Stimulated activated CD4-positive, alpha-beta T cell treated with anti-CD3 and anti-CD28 coated beads, Interleukin-2, amount 100 ng/mL, for 24 hours (primary cell): ENCODE results near the gene NRXN2.

Source experiments
- DNase-seq, 2 donors: peaks; one replicate each; pipeline ENCODE4 v3.0.0-alpha.2; 2020

The NRXN2 gene

DNA sequence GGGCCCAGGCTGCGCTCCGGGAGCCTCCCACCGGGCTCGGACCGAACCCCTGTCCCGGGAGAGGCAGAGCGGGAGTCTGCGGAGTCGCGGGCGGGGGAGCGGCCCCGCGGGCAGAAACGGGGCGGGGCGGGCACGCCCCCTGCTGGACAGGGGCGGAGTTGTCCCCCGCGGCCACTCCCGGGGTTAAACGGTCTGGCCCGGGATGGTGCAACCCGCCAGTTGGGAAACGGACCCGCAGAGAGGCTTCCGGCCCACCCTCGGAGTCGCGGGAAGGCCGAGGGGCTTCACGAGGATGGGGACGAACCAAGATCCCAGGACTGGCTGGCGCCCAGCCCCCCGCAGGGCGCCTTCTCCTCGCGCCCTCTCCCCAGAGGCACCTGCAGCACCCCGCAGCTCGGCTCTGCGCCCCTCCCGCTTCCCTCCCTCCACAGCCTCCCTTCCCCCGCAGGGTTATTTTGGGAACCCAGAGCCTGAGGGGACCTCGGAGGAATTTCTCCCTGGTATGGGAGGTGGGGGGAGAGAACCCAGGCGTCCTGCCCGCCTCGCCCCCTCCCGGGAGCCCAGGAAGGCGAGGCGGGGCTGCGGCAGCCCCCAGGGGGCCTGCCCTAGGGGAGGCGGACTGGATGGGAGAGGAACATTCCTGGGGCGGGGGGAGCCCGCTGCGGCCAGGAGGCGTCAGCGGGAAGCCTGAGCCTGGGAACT lies 20.0 kb upstream of the NRXN2 start:
- DNase-seq = peak; percentile 83 to 84

DNA sequence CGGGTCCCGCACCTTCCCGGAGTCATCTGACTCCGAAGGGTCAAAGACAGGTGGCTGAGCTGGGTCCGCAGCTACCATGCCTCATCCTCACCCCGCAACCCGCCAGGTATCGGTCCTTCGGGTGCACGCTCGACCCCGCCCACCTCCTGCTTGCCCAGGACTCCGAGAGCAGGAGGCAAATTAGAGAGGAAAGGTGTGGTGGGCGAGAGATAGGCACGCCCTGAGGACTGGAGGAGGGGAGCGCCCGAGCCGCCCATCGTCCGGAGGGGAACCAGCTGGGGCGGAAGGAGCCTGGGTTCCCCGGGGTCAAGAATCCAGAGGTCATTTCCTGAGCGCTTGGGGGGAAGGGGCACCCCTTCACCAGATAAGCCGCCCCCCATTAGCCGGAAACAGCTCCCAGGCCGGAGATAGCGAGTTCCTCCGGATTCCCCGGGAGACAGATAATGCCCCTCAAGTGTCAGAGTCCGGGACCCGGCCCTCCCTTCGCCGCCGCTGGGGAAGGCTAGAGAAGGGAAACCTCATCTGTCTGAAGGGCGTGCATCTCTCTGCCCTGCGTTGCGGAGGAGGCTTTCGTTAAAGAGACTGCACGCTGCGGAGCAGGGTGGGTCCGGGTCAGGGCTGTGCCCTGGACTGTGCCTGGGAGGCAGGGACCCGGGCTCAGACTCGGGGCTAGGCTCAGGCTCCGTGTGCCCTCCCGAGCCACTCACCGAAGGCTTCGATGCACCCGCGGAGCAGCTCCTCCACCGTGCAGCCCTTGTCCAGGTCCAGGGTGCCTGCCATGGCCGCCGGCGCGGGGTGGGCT lies 19.3 kb upstream of the NRXN2 start:
- peak; percentile 41 to 47 for DNase-seq

DNA sequence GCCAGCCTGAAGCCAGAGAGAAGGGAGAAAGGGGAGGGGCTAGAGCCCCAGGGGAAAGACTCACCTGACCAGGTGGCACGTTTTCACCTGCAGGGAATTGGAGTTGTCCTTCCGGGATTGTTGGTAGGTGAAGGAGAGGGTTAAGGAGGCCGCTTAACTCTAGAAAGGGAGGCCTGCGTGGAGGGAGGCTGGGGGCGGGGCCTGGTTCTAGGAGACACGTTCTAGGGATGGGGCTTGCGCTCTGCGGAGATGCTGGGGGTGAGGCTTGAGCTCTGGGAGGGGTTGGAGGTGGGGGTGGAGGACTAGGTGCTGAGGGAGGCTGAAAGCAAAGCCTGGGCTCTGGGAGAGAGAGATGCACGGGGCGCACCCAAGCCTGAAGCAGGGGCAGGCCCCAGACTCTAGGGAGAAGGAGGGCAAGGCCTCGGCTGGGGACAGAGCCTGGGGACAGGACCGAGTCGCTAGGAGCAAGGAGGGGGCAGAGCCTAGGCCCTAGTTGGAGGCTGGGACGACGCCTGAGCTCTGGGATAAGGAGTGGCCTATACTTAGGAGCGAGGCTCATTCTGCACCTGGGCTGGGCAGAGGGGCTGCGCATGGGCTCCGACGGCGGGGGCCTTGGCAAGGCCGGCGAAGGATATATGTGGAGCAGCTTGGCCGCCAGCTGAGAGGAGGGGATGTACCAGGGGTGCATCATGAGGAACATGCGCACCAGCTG lies 18.5 kb upstream of the NRXN2 start:
- no peak for DNase-seq

DNA sequence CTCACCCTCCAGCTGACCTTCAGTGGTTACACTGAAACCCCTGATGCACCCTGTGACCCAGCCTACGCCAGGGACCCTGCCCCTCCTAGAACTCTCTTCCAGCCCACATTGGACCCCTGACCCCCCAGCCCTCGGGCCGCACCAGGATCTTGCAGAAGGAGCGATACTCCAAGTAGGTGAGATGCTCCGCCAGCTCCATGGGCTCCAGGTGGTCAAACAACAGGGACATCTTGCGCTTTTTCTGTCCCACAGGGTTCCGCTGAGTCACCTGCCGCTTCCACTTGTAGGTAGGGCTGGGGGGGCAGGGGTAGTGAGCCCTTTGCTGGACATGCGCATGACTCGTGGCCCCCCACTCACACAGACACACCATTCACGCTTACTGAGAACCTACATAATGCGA lies 16.9 kb upstream of the NRXN2 start:
- DNase-seq = no peak

DNA sequence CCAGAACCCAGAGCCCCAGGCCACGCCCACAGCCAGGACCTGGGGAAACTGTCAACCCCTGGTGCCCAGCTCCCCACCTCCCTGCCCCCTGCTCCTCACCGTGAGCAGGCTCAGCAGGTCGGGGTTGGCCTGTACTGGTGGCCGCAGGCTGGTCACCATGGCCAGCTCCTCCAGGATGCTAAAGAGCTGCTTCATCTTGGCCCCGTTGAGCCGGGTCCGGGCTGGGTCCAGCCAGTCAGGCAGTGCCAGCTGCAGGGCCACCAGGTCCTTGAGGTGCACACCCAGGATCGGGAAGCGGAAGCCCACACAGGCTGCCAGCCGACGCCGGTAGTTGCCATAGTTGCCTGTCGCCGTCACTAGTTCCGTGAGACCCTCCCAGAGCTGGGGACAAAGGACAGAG lies 13.7 kb upstream of the NRXN2 start:
- no peak for DNase-seq

DNA sequence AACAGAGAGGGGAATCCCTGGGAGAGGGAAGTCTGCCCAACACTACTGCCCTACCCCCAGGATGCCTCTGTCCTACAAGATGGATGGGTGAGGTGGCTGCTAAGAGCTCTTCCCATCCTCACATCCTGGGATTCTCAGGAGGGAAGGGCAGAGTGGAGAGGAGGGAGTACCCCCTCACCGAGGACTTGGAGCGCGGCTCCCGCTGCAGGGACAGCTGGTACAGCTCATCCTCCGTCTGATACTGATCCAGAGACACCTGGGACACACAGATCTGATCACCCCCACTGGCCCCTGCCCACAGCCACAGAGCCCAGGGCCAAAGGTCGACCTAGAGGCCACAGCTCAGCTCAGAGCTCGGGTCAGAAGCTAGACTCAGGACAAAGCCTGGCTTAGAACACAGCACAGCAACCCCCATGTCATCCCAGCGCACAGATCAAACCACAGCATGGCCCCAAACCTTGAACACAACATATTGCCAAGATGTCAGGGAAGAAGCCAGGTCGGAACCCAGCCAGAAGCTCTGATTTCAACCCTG lies 12.8 kb upstream of the NRXN2 start:
- no peak for DNase-seq

DNA sequence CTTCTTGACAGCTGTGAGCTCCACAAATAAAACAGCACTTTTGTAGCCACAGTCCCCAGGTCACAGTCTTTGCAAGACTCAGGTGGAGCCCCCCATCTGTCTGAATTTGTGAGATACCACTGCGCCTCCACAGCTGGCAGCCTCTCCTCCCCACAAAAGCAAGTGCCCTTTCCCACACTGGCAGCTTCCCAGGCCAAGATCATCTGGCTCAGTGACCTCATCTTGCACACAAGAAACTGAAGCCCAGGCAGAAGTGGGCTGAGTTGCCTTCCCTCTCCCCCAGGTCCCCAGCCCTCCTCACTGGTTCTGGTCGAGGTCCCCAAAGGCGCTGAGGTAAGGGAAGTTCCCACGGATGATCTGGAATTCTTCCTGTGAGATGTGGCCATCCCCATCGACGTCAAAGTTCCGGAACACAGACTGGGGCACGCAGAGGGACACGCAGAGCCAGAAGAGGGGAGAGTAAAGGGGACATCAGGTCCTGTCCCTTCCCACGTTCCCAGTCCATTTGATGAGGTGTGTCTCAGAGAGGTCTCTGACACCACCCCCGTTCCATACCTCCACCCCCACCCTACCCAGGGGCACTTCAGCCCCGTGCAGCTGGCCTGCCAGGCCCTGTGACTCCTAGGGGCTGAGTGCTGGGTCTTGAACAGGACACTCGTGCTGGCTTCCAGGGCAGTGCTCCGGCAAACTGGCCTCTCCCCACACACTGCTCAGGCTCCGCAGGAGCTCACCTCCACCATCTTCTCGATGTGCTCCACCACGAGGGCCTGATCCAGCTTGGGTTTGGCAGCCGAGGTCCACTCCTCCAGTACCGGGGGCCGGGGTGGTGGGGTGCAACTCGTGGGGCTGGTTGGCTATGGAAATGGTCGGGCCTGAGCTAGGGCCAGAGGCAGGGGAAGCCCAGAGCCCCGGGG lies 12.1 kb upstream of the NRXN2 start:
- DNase-seq = no peak

DNA sequence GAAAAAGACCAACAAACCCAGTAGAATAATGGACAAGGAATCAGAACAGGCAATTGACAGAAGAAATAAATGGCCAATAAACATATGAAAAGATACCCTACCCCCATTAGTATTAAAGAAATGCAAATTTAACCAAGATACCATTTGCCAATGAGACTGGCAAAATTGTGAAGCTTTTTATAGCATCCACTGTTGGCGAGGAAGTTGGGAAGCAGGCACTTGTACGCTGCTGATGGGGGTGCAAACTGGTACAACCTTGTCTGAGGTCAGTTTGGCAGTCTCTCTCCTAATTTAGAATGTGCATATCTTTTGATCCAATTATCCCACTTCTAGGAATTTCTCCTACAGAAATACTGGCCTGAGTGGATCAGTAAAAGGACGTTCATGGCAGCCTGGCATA lies 8.6 kb upstream of the NRXN2 start:
- no peak for DNase-seq

DNA sequence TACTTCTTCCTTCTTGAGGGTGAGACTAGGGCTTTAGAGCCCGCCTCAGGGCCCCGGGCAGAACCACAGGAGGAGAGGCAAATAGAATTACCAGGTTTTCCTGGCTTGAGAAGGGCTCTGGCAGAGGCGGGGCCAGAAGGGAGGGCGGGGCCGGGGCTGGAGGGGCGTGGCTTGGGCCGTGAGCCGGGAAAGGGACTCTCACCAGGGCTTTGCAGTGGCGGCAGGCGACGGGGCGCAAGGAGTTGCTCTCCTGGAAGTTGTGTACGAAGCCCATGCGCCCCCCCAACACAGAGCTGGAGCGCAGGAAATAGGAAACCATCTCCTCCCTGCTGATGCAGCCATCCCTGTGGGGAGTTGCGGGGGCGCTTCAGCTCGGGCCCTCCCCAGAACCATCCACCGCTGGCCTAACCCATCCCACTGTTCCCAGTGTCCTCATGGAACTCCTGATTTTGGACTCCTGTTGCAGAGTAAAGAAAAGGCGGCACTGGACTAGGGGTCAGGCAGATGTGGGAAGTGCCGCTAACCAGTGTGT lies 6.9 kb upstream of the NRXN2 start:
- peak in 1 of 2 donors; percentile 51 for DNase-seq

DNA sequence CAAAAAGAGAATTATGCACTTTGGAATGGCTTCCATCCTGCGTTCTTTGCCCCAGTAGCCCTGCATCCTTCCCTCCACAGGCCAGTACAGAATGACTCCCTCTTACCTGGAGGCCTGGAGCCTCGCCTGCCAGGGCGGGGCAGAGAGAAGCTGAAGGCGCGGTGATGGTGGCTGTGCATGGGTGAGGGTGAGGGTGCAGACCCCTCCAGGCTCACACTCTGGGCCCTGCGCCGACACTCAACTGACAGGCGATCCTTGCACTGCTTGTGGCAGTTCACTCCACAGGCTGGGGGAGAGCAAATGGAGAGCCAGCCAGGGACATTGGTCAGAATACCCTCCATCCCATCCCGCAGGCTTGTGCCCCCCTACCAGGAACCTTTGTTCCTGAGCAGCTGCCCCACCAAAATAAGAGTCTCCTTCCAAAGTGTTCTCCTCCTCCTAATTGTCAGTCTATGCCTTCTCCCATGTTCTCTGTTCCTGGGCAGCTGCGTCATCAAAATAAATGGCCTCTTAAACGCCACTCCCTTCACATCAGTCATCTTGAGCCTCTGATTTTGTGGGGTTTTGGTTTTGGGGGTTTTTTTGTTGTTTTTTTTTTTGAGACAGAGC lies 5.9 kb upstream of the NRXN2 start:
- DNase-seq = no peak

DNA sequence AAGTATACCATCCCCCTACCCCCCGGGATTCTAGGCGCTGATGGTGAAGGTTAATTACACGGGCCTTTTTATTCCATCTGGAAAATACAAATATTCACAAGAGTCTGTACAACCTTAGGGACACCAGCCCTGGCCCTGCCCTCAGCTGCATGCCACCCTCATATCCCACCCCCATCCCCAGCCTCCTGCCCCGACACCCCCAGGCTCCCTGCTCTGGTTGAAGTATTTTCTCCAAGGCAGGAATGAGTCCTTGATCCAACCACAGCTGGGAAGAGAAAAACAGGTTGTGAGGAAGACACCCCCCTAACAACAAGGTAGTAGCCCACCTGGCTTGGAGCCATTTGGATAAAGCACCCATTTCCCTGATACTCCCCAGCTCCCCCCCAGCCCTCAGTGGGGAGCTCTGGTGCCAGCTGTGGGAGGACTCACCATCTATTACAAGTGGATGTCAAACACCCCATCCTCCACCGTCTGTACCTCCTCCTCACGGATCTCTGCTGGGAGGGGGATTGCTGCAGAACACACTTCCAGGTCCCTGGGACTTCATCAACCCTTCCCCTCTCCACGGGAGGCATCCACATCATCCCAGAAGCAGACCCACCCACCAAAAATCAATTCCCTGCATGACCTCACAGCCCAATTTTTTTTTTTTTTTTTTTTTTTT lies 4.0 kb upstream of the NRXN2 start:
- DNase-seq = no peak

DNA sequence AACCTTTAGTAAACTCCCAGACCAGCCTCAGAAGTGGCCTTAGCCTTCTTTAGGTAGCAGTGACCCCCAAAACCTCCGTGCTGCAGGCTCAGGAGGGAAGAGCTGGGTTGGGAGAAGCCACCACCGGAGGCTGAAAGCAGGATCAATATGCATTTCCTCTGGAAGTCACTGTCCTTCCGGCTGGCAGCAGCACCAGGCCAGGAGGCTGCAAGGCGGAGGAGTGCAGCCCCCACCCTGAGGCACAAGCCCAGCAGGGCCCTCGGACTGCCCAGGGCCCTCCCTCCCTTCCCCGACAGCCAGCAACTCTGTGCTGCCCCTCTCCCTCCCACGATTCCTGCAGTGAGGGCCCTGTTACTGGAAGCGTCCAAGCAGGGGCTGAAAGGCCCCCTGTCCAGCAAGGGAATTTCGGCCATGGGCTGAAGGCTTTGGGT lies 3.2 kb upstream of the NRXN2 start:
- DNase-seq = no peak

DNA sequence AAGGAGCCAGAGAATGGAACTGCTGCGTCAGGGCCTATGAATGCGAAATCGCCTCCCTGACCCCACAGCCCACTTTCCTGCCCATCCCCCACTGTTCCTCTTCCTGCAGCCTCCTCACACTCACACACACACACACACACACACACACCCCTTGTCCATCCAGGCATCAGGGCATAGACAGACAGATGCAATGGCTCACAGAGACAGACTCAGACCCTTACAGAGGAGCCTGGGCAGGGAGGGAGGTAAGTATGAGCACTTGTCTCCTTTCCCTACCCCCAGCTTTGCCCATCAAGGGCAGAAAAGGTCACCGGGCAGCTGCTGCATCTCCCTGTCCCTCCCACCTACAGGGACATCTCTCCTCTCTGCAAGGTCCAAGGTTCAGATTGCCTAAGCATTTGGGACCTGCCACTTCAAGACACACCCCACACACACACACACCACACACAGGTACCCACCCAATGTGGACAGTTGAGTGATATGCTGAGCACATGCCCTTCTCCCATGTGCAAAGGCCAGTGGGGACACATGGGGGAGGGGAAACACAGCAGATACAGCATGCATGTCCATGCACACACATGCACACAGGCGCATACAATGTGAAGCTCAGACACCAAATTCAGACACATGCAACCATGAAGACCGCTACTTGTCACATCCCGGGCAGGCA lies 2.0 kb upstream of the NRXN2 start:
- no peak for DNase-seq

DNA sequence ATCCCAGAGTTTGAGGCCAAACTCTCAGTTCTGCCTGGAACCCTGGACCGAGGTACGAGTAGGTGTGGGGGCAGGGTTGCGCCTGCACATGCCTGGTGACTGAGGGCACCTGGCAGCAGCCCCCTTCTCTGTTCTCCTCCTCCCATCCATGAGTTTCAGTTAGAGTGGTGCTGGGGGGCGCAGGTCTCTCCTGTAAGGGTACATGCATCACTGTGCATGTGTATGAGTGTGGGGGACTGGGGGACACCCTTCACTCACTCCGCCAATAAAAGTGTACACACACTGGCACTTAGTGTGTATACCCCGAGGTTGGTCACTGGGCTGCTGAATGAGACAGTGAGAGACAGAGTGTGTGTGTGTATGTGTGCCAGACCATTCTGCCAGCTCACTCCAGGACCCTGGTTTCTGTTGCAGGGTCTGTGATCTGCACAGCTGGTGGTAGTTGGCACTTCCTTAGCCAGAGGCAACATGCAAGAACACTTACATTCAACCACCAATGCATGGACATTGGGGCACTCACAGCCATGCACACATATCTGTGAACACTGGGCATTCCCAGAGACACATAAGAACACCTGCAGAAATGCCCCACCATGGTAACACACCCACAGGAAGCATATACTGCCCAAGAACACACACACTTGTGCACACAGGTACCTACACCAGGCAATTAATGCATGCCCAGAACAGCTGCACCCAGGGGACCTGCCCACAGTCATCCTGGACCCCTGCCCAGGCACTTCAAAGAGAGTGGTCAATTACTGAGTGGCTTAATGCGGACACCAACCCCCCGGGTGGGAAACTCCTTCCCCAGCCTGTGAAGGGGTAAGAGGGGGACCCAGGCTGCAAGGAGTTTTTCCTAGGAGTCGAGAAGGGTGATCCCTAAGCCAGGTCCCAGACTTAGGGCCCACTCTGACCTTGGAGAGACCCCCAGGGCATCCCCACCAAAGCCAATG lies 1.2 kb upstream of the NRXN2 start:
- no peak for DNase-seq

DNA sequence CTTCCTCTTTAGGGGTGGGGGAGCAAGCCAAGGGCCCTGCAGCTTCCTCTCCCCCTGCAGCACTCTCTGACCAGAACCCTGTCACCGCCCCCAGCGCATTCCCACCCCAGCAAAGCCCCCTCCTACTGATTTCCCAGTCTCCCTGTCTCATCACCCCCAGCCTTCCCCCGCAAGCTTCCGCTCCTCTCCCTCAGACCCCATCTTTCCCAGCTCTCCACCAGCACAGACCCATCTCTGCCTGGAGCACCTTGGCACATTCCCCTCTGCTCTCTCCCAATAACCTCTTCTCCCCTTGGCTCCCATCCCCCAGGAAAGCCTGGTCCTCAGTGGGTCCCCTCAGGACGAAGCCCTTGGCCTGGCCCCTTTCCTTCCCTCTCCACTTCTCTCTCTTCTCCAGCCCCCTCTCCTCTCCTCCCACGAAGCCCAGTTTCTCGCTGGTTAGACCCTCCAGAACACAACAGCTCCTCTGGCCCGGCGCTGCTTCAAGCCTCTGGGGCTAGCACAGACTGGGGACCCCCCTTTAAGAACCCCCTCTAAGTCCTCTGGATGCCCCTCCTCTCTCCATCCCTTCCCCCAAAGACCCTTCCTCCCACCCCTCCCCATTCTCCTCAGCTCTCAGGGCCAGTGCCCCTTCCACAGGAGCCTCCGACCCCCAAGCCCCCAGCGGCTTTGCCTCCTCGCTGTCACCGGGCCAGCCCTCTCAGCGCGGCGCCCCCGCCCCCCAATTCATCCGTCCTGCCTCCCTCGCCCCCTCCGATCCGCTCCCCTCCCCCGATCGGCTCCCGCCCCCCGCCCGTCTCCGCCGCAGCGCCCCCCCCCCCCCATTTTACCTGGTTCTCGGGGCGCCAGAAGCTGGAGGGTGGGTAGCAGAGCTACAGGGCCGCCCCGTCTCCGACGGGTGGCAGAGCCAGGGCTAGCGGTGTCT lies 594 bp downstream of the NRXN2 start:
- no peak for DNase-seq

DNA sequence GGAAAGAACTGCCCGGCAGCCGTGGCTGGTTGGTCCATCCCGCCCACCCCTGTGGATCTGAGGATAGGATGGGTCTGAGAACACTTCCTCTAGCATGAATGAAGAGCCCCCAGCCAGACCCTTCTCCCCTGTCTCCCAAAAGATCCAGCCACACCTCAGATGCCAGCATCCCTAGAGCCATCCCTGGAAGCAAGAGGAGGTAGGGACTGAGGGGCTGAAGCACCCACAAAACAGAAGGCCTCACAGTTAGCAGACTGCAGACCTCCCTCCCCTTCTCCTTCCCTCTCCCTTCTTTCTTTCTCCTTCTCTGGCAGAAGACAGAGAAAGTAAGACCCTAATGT lies 1.7 kb downstream of the NRXN2 start:
- DNase-seq = no peak

DNA sequence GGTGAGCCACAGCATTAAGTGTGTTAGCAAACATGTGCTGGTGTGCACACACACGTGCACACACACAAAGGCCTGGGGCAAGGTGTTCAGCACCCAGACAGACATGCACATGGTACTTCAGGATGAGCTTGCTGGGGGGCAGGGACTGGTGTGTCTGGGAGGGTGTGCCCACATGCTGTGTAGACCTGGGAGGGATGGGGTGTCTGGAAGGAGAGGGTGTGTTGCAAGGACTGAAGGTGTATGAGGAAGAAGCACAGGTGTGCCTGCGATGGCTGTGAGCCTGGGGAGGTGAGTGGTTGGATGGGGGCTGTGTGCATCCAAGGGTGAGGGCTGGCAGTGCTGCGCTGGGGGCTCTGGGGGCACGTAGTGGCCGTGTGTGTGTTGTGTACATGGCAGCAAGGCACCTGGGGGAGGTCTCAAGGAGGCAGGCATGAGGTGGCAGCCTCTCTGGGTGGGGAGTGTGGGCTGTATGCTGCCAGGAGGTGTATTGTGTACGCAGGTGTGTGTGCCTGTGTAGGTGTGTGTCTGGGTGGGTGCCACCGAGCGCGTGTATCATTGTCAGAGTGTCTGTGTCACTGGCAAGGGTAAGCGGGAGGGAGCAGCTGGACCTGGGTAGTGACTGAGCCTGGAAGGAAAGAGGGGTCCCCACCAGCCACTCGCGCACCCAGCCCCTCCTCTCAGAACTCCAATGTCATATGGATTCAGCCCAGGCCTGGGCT lies 2.2 kb downstream of the NRXN2 start:
- no peak for DNase-seq

DNA sequence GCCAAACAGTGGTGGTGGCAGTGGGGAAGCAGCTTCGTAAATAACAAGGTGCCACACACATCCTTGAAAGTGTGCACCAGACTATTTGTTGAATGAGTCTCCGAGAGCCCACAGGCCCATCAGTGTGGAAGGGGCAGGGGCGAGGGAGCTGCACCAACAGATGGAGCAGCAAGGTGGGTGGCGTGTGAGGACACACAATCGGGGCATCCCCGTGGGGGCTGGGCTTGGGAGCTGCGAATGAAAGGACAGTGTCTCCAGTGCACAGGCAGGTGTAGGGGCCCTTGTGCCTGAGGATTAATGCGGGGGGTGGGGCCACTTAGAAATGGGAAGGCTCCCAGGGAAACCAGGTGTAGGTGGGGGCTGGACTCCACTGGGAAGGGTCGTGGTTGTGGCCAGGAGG lies 2.8 kb downstream of the NRXN2 start:
- DNase-seq = no peak
